Measurements from ENCODE around the gene KRI1. TPM values are rescaled to one million over a fixed set of nuclear protein-coding genes. Genes with fewer than 3 reads are reported as not detected.

Gene KRI1
- polyA plus RNA-seq, 1 of the 3 experiments (the other 2 are of a cell fraction), result 26.7 TPM

DNA sequence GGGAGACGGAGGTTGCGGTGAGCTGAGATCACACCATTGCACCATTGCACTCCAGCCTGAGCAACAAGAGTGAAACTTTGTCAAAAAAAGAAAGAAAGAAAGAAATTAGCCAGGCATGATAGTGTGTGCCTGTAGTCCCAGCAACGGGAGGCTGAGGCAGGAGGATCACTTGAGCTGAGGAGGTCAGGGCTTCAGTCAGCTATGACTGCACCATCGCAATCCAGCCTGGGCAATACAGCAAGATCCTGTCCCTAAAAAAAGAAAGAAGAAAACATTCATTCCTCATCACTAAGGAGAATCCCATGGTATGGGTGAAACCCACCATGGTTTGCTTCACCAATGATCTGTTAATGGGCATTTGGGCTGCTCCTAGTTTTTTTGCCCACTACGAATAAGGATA lies 34.3 kb upstream of the KRI1 start:
- Histone ChIP-seq H3K4me3 (ENCODE audit: low read depth in 2 of 2, low read length in 1 of 2) (no peak overlapping the region), H3K79me2 (ENCODE audit: insufficient read depth) (peaks cover 26% of the 10 kb centered on the region), H3K27ac (ENCODE audit: low read depth in 2 of 2, low read length in 1 of 2) (no peak overlapping the region), H3K9me2 (no peaks in the 10 kb centered on the region), H3K27me3 (ENCODE audit: insufficient read depth) (peaks cover 15% of the 10 kb centered on the region; the same call in 1 of the 2 replicates), H3K4me2 (no peak overlapping the region), H3F3A (replicated peaks; ENCODE audit: insufficient read depth) (no peaks in the 10 kb centered on the region), H3K9ac (no peak overlapping the region), H3K9me3 (no peaks in the 10 kb centered on the region), H3K4me1 (ENCODE audit: control insufficient read depth in 1 of 2, insufficient read depth in 2 of 2, low read depth in 1 of 2, low read length in 1 of 2) (peaks cover 0 to 8% of the 10 kb centered on the region in 2 experiments; a peak in 1 of 4 replicates), H4K20me1 (ENCODE audit: insufficient read depth) (no peaks in the 10 kb centered on the region), H3K36me3 (replicated peaks in 1 of 2; ENCODE audit: control insufficient read depth in 1 of 2, insufficient read depth in 2 of 2, low read length in 1 of 2) (no peaks in the 10 kb centered on the region), H2AFZ (ENCODE audit: low read depth) (no peak overlapping the region)
- DNase-seq, result no peak
- ChIA-PET CTCF (interaction anchor here (1.7 to 8.0 kb wide), 2 partner anchors 20 to 44 kb away, joined by 5 to 51 read pairs; no protein-coding TSS in a partner anchor), POLR2A (no interaction called here)
- 90% methylated on average over 5 of the region's 5 CpGs for WGBS (ENCODE audit: low lambda C conversion rate)
- TF ChIP-seq, protein P1, sequence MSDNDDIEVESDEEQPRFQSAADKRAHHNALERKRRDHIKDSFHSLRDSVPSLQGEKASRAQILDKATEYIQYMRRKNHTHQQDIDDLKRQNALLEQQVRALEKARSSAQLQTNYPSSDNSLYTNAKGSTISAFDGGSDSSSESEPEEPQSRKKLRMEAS (IDR thresholded peaks at IDR 0.05; ENCODE audit: low read depth), result no peak
- TF ChIP-seq, protein P2, sequence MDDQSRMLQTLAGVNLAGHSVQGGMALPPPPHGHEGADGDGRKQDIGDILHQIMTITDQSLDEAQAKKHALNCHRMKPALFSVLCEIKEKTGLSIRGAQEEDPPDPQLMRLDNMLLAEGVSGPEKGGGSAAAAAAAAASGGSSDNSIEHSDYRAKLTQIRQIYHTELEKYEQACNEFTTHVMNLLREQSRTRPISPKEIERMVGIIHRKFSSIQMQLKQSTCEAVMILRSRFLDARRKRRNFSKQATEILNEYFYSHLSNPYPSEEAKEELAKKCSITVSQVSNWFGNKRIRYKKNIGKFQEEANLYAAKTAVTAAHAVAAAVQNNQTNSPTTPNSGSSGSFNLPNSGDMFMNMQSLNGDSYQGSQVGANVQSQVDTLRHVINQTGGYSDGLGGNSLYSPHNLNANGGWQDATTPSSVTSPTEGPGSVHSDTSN (IDR thresholded peaks at IDR 0.05), result no peak
- TF ChIP-seq, protein P3, sequence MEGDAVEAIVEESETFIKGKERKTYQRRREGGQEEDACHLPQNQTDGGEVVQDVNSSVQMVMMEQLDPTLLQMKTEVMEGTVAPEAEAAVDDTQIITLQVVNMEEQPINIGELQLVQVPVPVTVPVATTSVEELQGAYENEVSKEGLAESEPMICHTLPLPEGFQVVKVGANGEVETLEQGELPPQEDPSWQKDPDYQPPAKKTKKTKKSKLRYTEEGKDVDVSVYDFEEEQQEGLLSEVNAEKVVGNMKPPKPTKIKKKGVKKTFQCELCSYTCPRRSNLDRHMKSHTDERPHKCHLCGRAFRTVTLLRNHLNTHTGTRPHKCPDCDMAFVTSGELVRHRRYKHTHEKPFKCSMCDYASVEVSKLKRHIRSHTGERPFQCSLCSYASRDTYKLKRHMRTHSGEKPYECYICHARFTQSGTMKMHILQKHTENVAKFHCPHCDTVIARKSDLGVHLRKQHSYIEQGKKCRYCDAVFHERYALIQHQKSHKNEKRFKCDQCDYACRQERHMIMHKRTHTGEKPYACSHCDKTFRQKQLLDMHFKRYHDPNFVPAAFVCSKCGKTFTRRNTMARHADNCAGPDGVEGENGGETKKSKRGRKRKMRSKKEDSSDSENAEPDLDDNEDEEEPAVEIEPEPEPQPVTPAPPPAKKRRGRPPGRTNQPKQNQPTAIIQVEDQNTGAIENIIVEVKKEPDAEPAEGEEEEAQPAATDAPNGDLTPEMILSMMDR (IDR thresholded peaks at IDR 0.05), result no peak
- TF ChIP-seq ELF1 (IDR thresholded peaks at IDR 0.05), result no peak
- no peak for TF ChIP-seq RAD21 (IDR thresholded peaks at IDR 0.05; ENCODE audit: low read length)
- TF ChIP-seq NRF1 (IDR thresholded peaks at IDR 0.05; ENCODE audit: low read depth, low read length), result no peak
- TF ChIP-seq, protein P4, sequence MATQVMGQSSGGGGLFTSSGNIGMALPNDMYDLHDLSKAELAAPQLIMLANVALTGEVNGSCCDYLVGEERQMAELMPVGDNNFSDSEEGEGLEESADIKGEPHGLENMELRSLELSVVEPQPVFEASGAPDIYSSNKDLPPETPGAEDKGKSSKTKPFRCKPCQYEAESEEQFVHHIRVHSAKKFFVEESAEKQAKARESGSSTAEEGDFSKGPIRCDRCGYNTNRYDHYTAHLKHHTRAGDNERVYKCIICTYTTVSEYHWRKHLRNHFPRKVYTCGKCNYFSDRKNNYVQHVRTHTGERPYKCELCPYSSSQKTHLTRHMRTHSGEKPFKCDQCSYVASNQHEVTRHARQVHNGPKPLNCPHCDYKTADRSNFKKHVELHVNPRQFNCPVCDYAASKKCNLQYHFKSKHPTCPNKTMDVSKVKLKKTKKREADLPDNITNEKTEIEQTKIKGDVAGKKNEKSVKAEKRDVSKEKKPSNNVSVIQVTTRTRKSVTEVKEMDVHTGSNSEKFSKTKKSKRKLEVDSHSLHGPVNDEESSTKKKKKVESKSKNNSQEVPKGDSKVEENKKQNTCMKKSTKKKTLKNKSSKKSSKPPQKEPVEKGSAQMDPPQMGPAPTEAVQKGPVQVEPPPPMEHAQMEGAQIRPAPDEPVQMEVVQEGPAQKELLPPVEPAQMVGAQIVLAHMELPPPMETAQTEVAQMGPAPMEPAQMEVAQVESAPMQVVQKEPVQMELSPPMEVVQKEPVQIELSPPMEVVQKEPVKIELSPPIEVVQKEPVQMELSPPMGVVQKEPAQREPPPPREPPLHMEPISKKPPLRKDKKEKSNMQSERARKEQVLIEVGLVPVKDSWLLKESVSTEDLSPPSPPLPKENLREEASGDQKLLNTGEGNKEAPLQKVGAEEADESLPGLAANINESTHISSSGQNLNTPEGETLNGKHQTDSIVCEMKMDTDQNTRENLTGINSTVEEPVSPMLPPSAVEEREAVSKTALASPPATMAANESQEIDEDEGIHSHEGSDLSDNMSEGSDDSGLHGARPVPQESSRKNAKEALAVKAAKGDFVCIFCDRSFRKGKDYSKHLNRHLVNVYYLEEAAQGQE (IDR thresholded peaks at IDR 0.05; ENCODE audit: low read depth, low read length), result no peak
- no peak for TF ChIP-seq GATA2 (CRISPR knock-in tag; IDR thresholded peaks at IDR 0.05)
- no peak for TF ChIP-seq SIN3A (IDR thresholded peaks at IDR 0.05; ENCODE audit: borderline replicate concordance, low read depth, low read length)
- no peak for TF ChIP-seq FOXM1 (IDR thresholded peaks at IDR 0.05; ENCODE audit: low read depth)
- no peak for TF ChIP-seq RXRA (IDR thresholded peaks at IDR 0.05; ENCODE audit: borderline replicate concordance, low read depth)
- TF ChIP-seq, protein P5, sequence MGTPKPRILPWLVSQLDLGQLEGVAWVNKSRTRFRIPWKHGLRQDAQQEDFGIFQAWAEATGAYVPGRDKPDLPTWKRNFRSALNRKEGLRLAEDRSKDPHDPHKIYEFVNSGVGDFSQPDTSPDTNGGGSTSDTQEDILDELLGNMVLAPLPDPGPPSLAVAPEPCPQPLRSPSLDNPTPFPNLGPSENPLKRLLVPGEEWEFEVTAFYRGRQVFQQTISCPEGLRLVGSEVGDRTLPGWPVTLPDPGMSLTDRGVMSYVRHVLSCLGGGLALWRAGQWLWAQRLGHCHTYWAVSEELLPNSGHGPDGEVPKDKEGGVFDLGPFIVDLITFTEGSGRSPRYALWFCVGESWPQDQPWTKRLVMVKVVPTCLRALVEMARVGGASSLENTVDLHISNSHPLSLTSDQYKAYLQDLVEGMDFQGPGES (IDR thresholded peaks at IDR 0.05; ENCODE audit: low read depth, low read length), result no peak
- TF ChIP-seq YY1 (IDR thresholded peaks at IDR 0.05; ENCODE audit: low read depth), result no peak
- TF ChIP-seq, protein P6, sequence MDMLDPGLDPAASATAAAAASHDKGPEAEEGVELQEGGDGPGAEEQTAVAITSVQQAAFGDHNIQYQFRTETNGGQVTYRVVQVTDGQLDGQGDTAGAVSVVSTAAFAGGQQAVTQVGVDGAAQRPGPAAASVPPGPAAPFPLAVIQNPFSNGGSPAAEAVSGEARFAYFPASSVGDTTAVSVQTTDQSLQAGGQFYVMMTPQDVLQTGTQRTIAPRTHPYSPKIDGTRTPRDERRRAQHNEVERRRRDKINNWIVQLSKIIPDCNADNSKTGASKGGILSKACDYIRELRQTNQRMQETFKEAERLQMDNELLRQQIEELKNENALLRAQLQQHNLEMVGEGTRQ (IDR thresholded peaks at IDR 0.05; ENCODE audit: borderline replicate concordance, low read depth, low read length), result no peak

Data from SK-N-SH (cell line).